K562 (cell line): ENCODE data around the gene ELK1. TPM values are rescaled to one million over a fixed set of nuclear protein-coding genes. Genes with fewer than 3 reads are reported as not detected.

Experiments used
- ATF1 ChIP-seq, 2 experiments: fragments of 450-650 bp in 1 of 2; IDR thresholded peaks; 2 replicates each; pipeline ENCODE4 v1.6.1; 2016; ENCODE audit warnings: missing compliant biosample characterization in 1 of 2, missing genetic modification characterization in 1 of 2
- BMI1 ChIP-seq: fragments of 150-350 bp; IDR thresholded peaks from 2 replicates; pipeline ENCODE4 v1.6.1; 2014; ENCODE audit warnings: low read length
- BRD9 ChIP-seq: fragments of 450-650 bp; IDR thresholded peaks from 2 replicates; pipeline ENCODE4 v1.6.1; 2018; ENCODE audit warnings: low read depth; ENCODE audit not compliant: partially characterized antibody
- GMEB1 ChIP-seq: fragments of 250-450 bp; sonication (Bioruptor Pico); IDR thresholded peaks from 2 replicates; pipeline ENCODE4 v1.4.0; 2020; ENCODE audit warnings: mild to moderate bottlenecking
- HMG20B ChIP-seq: fragments of 250-450 bp; sonication (Bioruptor Pico); IDR thresholded peaks from 2 replicates; pipeline ENCODE4 v1.5.0; 2021; ENCODE audit warnings: mild to moderate bottlenecking
- KDM4B ChIP-seq, 2 experiments: fragments of 450-650 bp in 1 of 2; sonication (generic) in 1 of 2; IDR thresholded peaks; 2 replicates each; pipeline ENCODE4 v1.6.1; 2016 to 2017; ENCODE audit warnings: borderline replicate concordance in 2 of 2, antibody characterized with exemption in 1 of 2, low read depth in 1 of 2, mild to moderate bottlenecking in 1 of 2
- LCOR ChIP-seq: sonication (generic); formaldehyde crosslinking; IDR thresholded peaks from 2 replicates; pipeline ENCODE4 v1.8.0; 2022; ENCODE audit warnings: mild to moderate bottlenecking, missing genetic modification reagents
- PCBP2 ChIP-seq: fragments of 200-400 bp; formaldehyde crosslinking; IDR thresholded peaks from 2 replicates; pipeline ENCODE4 v1.6.1; 2018; ENCODE audit warnings: low read length, low read depth, mild to moderate bottlenecking, moderate library complexity; ENCODE audit not compliant: poor library complexity, severe bottlenecking
- POLR2H ChIP-seq: IDR thresholded peaks from 2 replicates; pipeline ENCODE4 v1.6.1; 2016; ENCODE audit warnings: missing genetic modification characterization, low read depth, mild to moderate bottlenecking, control low read depth, missing compliant biosample characterization, moderate library complexity
- PRPF4 ChIP-seq: fragments of 200-400 bp; formaldehyde crosslinking; IDR thresholded peaks from one replicate; pipeline ENCODE4 v1.6.1; 2017; ENCODE audit warnings: low read length, low read depth, mild to moderate bottlenecking; ENCODE audit not compliant: insufficient read depth, poor library complexity, severe bottlenecking
- RB1 ChIP-seq: fragments of 450-650 bp; IDR thresholded peaks from 2 replicates; pipeline ENCODE4 v1.6.1; 2017; ENCODE audit warnings: low read depth, mild to moderate bottlenecking
- RBM15 ChIP-seq: fragments of 200-400 bp; formaldehyde crosslinking; IDR thresholded peaks from 2 replicates; pipeline ENCODE4 v1.6.1; 2018; ENCODE audit warnings: mild to moderate bottlenecking, low read length, moderate library complexity; ENCODE audit not compliant: insufficient read depth
- SRSF1 ChIP-seq: fragments of 200-400 bp; formaldehyde crosslinking; IDR thresholded peaks from 2 replicates; pipeline ENCODE4 v1.6.1; 2017; ENCODE audit warnings: mild to moderate bottlenecking, low read depth, low read length, moderate library complexity
- THRAP3 ChIP-seq: fragments of 450-650 bp; IDR thresholded peaks from 2 replicates; pipeline ENCODE4 v1.6.1; 2016; ENCODE audit warnings: mild to moderate bottlenecking, inconsistent platforms, borderline replicate concordance
- ZBTB34 ChIP-seq: fragments of 250-450 bp; sonication (Bioruptor Pico); IDR thresholded peaks from 2 replicates; pipeline ENCODE4 v1.8.0; 2021; ENCODE audit warnings: mild to moderate bottlenecking, moderate library complexity
- ZBTB7A ChIP-seq: IDR thresholded peaks from 2 replicates; pipeline ENCODE4 v1.6.1; 2011; ENCODE audit warnings: low read depth, mild to moderate bottlenecking, low read length, moderate library complexity, borderline replicate concordance; ENCODE audit not compliant: control insufficient read depth
- ZNF124 ChIP-seq: sonication (generic); formaldehyde crosslinking; IDR thresholded peaks from 2 replicates; pipeline ENCODE4 v1.8.1; 2022; ENCODE audit warnings: missing genetic modification reagents
- ZNF507 ChIP-seq: conservative IDR thresholded peaks from 2 replicates; pipeline ENCODE4 v1.6.1; 2017; ENCODE audit warnings: missing genetic modification characterization, missing compliant biosample characterization
- ZNF584 ChIP-seq: fragments of 200-800 bp; sonication (Bioruptor generic); IDR thresholded peaks from 2 replicates; pipeline ENCODE4 v1.6.1; 2016; ENCODE audit warnings: low read depth, mild to moderate bottlenecking, missing genetic modification characterization, missing compliant biosample characterization
- polyA plus RNA-seq, 8 experiments: library from polyadenylated mRNA; depleted of rRNA in 4 of 8; stranded (reverse) in 5 of 8; unstranded in 3 of 8; fragments of >200 nt; fragmentation: Nextera tagmentation in 2 of 8; fragmentation: Illumina TruSeq in 1 of 8; extraction: Ambion mirVana in 2 of 8; extraction: Trizol in 1 of 8; gene quantifications; 2 replicates each; pipeline versions ENCODE4 v1.2.1 to v1.2.3, GENCODE V29; 2011 to 2014; ENCODE audit warnings: inconsistent platforms in 1 of 8, missing spikeins in 1 of 8
- total RNA-seq, 7 experiments: library from RNA; depleted of rRNA in 6 of 7; stranded (reverse); fragments of >200 nt in 6 of 7; fragmentation: Illumina TruSeq in 2 of 7; extraction: Trizol in 2 of 7; gene quantifications; 2 replicates each; pipeline versions ENCODE4 v1.2.1 to v1.2.3, GENCODE V29; 2011 to 2021; ENCODE audit warnings: low replicate concordance in 1 of 7
- TF ChIP-seq, protein P1 (sequence below): fragments of 450-650 bp; IDR thresholded peaks from 2 replicates; pipeline ENCODE4 v1.6.1; 2014; ENCODE audit warnings: low read depth, mild to moderate bottlenecking, moderate library complexity, borderline replicate concordance
- TF ChIP-seq, protein P2 (sequence below): fragments of 450-650 bp; formaldehyde crosslinking; IDR thresholded peaks from 2 replicates; pipeline ENCODE4 v1.4.0; 2020; ENCODE audit warnings: mild to moderate bottlenecking
- TF ChIP-seq, protein P3 (sequence below): fragments of 450-650 bp; conservative IDR thresholded peaks from 2 replicates; pipeline ENCODE4 v1.6.1; 2016; ENCODE audit warnings: missing genetic modification characterization, low read depth, mild to moderate bottlenecking, missing compliant biosample characterization, moderate library complexity

The ELK1 gene
- total and polyA plus RNA-seq, 9 of the 15 experiments (the other 6 are each of a cell fraction or from before 2014, with no cell fraction given): 4.4 to 74.9 (median 26.5) TPM

DNA sequence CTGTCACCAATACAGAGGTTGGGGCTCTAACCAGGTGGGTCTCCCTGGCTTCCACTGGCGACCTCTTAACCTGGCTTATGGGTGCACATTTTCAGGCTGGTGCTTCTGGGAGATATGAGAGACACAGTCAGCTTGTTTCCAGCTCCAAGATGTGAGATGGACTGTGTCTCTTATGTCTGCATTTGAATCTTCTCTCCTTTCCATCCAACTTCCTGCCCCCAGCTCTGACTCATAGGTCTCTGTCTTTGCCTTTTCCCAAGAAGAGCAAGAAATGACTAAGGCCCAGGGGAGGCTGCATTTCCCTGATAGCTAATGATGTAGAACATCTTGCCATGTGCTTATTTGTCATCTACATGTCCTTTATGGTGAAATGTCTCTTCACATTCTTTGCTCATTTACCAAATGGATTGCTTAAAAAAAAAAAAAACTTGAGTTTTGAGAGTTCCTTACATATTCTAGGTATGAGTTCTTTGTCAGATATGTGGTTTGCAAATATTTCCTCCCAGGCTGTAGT is 11.8 kb upstream of the ELK1 start (continued):
- TF ChIP-seq, protein P1, sequence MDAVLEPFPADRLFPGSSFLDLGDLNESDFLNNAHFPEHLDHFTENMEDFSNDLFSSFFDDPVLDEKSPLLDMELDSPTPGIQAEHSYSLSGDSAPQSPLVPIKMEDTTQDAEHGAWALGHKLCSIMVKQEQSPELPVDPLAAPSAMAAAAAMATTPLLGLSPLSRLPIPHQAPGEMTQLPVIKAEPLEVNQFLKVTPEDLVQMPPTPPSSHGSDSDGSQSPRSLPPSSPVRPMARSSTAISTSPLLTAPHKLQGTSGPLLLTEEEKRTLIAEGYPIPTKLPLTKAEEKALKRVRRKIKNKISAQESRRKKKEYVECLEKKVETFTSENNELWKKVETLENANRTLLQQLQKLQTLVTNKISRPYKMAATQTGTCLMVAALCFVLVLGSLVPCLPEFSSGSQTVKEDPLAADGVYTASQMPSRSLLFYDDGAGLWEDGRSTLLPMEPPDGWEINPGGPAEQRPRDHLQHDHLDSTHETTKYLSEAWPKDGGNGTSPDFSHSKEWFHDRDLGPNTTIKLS: no peak
- TF ChIP-seq POLR2H (tag) (peak; percentile 13; the same call in 1 of the 2 replicates), PRPF4 (no peak), RBM15 (no peak), RB1 (no peak), LCOR (CRISPR knock-in tag) (no peak), SRSF1 (no peak), ZNF507 (tag) (no peak), ZBTB7A (no peak), THRAP3 (no peak), BMI1 (no peak), PCBP2 (no peak), ATF1 (CRISPR knock-in tag; IDR thresholded peaks at IDR 0.05) (no peak), ATF1 (tag; IDR thresholded peaks at IDR 0.05) (no peak), ZBTB34 (CRISPR knock-in tag) (no peak), BRD9 (peak; percentile 77), HMG20B (CRISPR knock-in tag) (no peak), ZNF124 (CRISPR knock-in tag) (no peak), KDM4B (IDR thresholded peaks at IDR 0.05; ENCODE audit: borderline replicate concordance in 2 of 2, low read depth in 1 of 2) (no peak), GMEB1 (CRISPR knock-in tag) (no peak), ZNF584 (CRISPR knock-in tag) (no peak; the same call in 1 of the 2 replicates)
- TF ChIP-seq, protein P2, sequence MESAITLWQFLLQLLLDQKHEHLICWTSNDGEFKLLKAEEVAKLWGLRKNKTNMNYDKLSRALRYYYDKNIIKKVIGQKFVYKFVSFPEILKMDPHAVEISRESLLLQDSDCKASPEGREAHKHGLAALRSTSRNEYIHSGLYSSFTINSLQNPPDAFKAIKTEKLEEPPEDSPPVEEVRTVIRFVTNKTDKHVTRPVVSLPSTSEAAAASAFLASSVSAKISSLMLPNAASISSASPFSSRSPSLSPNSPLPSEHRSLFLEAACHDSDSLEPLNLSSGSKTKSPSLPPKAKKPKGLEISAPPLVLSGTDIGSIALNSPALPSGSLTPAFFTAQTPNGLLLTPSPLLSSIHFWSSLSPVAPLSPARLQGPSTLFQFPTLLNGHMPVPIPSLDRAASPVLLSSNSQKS (CRISPR knock-in tag): no peak
- TF ChIP-seq, protein P3, sequence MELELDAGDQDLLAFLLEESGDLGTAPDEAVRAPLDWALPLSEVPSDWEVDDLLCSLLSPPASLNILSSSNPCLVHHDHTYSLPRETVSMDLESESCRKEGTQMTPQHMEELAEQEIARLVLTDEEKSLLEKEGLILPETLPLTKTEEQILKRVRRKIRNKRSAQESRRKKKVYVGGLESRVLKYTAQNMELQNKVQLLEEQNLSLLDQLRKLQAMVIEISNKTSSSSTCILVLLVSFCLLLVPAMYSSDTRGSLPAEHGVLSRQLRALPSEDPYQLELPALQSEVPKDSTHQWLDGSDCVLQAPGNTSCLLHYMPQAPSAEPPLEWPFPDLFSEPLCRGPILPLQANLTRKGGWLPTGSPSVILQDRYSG (tag): no peak
